Vagina (tissue), 2 donors: ENCODE data around the gene AFAP1.

Source experiments
- POLR2AphosphoS5 ChIP-seq, 2 donors: sonication (generic); formaldehyde crosslinking; IDR thresholded peaks; one replicate each; pipeline ENCODE4 v1.9.0; 2017; ENCODE audit warnings: antibody characterized with exemption in 2 of 2, mild to moderate bottlenecking in 2 of 2, low read depth in 1 of 2; ENCODE audit not compliant: insufficient read depth in 1 of 2
- TF ChIP-seq, protein P1 (sequence below), 3 experiments: fragments of 450-650 bp in 2 of 3; fragments of 200-600 bp in 1 of 3; sonication (generic) in 1 of 3; IDR thresholded peaks; one replicate each; pipeline ENCODE4 v1.5.1; 2017 to 2019; ENCODE audit warnings: antibody characterized with exemption in 3 of 3, mild to moderate bottlenecking in 2 of 3, moderate library complexity in 2 of 3

DNA sequence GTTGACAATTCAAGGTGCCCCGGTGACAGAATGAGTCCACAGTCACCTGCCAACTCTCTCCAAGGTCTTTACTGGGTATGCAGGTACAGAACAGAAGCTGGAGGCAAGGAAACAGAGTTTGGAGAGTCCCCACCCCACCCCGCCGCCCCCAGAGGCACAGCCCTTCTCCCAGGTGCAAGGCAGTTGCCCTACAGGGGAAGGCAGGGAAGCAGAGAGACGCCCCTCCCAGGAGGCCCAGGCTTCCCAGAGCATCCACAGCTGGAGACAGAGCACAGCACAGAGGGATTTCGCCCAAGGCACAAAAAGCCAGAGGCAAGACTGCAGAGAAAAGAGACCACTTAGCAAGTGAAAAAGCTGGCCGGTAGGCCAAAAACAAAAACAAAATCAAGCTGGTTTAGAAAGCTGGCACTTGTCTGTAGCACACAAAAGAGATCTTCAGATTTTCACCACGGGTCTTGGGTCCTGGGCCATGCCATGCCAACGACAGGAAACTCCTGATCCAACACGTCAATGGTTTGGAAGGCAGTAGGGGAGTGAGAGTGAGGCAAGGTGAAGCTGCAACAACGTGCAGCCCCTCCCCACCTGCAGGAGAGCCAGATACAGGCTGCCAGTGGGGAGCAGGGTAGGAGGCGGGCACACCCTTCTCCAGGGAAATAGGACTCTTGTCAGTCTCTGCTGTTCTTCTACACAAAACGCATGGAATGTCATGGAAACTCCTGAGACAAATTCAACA, 113.3 kb downstream of the AFAP1 start:
- TF ChIP-seq, protein P1, sequence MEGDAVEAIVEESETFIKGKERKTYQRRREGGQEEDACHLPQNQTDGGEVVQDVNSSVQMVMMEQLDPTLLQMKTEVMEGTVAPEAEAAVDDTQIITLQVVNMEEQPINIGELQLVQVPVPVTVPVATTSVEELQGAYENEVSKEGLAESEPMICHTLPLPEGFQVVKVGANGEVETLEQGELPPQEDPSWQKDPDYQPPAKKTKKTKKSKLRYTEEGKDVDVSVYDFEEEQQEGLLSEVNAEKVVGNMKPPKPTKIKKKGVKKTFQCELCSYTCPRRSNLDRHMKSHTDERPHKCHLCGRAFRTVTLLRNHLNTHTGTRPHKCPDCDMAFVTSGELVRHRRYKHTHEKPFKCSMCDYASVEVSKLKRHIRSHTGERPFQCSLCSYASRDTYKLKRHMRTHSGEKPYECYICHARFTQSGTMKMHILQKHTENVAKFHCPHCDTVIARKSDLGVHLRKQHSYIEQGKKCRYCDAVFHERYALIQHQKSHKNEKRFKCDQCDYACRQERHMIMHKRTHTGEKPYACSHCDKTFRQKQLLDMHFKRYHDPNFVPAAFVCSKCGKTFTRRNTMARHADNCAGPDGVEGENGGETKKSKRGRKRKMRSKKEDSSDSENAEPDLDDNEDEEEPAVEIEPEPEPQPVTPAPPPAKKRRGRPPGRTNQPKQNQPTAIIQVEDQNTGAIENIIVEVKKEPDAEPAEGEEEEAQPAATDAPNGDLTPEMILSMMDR (IDR thresholded peaks at IDR 0.05), result no peak
- TF ChIP-seq POLR2AphosphoS5 (IDR thresholded peaks at IDR 0.05; ENCODE audit: insufficient read depth in 1 of 2, low read depth in 1 of 2), result no peak
